Panc1 (cell line): ENCODE results near the gene LPIN3.

Source experiments
- CTCF ChIP-seq: fragments of 450-650 bp; IDR thresholded peaks from 2 replicates; pipeline ENCODE4 v1.5.1; 2017; ENCODE audit warnings: mild to moderate bottlenecking
- POLR2AphosphoS5 ChIP-seq: IDR thresholded peaks from 2 replicates; pipeline ENCODE4 v1.6.1; 2012; ENCODE audit warnings: mild to moderate bottlenecking, low read depth, low read length, moderate library complexity
- TF ChIP-seq, protein P1 (sequence below), 2 experiments: IDR thresholded peaks; 2 replicates each; pipeline ENCODE4 v1.6.1; 2011 to 2012; ENCODE audit warnings: low read depth in 2 of 2, control low read depth in 1 of 2, low read length in 1 of 2, mild to moderate bottlenecking in 1 of 2, moderate library complexity in 1 of 2; ENCODE audit not compliant: insufficient read depth in 1 of 2

DNA sequence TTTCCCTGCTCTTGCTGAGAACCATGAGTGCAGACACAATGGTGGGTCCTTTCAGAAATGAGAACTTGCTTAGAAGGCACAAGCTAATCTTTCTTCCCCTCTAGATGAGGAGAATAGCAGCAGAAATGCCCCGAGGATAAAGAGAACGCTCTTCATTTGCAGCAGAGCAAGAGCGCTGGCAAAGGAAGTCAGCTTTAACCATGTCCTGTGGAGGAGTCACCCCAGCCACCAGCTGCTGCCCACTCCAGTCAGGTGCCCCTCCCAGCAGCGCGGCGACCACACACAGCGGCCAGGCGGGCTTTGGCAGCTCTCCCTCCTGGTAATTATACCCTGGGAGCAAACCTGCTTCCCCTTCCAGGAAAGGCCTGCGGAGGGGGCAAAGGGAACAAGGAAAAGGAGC, 68.4 kb downstream of the LPIN3 start:
- no peak for TF ChIP-seq CTCF
- no peak for TF ChIP-seq POLR2AphosphoS5
- TF ChIP-seq, protein P1, sequence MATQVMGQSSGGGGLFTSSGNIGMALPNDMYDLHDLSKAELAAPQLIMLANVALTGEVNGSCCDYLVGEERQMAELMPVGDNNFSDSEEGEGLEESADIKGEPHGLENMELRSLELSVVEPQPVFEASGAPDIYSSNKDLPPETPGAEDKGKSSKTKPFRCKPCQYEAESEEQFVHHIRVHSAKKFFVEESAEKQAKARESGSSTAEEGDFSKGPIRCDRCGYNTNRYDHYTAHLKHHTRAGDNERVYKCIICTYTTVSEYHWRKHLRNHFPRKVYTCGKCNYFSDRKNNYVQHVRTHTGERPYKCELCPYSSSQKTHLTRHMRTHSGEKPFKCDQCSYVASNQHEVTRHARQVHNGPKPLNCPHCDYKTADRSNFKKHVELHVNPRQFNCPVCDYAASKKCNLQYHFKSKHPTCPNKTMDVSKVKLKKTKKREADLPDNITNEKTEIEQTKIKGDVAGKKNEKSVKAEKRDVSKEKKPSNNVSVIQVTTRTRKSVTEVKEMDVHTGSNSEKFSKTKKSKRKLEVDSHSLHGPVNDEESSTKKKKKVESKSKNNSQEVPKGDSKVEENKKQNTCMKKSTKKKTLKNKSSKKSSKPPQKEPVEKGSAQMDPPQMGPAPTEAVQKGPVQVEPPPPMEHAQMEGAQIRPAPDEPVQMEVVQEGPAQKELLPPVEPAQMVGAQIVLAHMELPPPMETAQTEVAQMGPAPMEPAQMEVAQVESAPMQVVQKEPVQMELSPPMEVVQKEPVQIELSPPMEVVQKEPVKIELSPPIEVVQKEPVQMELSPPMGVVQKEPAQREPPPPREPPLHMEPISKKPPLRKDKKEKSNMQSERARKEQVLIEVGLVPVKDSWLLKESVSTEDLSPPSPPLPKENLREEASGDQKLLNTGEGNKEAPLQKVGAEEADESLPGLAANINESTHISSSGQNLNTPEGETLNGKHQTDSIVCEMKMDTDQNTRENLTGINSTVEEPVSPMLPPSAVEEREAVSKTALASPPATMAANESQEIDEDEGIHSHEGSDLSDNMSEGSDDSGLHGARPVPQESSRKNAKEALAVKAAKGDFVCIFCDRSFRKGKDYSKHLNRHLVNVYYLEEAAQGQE (IDR thresholded peaks at IDR 0.05; ENCODE audit: insufficient read depth in 1 of 2, low read depth in 2 of 2, low read length in 1 of 2), result no peak
